ENCODE data around the gene APOBEC3B. TPM values are rescaled to one million over a fixed set of nuclear protein-coding genes. Genes with fewer than 3 reads are reported as not detected.
A peak's percentile ranks its signal among the peaks of the same experiment; 100 is the strongest.
"Not testable (repeated sequence)": the region's sequence is repeated elsewhere in the genome, so short reads cannot be mapped to it uniquely, and the experiment has no call there.

Gene APOBEC3B
- polyA plus RNA-seq, 1 of the 3 experiments (the other 2 are of a cell fraction), result not detected

DNA sequence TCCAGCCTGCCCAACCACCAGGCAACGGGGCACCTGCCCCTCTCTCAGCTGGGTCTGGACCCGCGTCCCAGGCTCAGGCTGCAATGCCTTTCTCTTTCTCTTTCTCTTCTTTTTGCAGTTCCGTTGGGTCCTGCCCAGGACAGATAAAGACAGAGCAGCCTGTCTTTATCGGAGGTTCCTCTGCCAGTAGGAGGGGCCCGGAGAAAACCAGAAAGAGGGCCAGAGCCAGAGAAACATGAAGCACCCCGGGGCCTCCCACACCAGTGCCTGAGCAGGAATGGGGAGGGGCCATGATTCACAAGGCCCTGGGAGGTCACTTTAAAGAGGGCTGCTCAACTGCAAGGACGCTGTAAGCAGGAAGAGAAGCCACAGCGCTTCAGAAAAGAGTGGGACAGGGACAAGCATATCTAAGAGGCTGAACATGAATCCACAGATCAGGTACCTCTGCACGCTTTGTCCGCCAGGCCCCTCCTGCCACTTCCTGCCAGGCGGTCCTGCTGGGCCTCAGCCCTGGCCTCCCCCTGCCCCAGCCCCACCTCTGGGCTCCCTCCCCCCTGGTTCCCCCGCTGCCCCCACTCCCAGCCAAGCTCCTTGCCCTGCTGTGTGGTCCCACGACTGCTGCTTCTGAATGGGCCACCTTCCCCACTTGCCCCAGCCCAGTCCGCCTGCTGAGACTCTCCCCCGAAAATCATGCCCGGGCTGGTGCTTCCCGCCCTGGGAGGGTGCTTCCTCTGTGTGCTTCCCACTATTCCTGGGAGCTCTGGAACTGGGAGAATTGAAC is 32.0 kb downstream of the APOBEC3B start, which contains the start of gene APOBEC3C:
Gene APOBEC3C, plus strand, starts transcription at position 316 of the 781 bp plus-strand sequence. Its CDS starts 106 bp downstream, at position 422.
- no peaks in the 10 kb centered on the region for H3K9me3 ChIP-seq
- peak within 1 kb of the TSS; percentile 69 for H3K9ac ChIP-seq
- ChIA-PET POLR2A (no interaction called here), CTCF (interaction anchor here (1.4 kb wide), 1 partner anchor 14 kb away, joined by 3 read pairs; no protein-coding TSS in a partner anchor)
- H3K4me3 ChIP-seq (ENCODE audit: low read depth in 2 of 2, low read length in 1 of 2), result peak within 1 kb of the TSS; percentile 47 to 61
- peaks cover 0 to 4% of the 10 kb centered on the region in 2 experiments; a peak in 1 of 4 replicates for H3K4me1 ChIP-seq (ENCODE audit: control insufficient read depth in 1 of 2, insufficient read depth in 2 of 2, low read depth in 1 of 2, low read length in 1 of 2)
- peak within 1 kb of the TSS; percentile 51; the same call in 1 of the 2 replicates for H2AFZ ChIP-seq (ENCODE audit: low read depth)
- H3K36me3 ChIP-seq (replicated peaks in 1 of 2; ENCODE audit: control insufficient read depth in 1 of 2, insufficient read depth in 2 of 2, low read length in 1 of 2), result no peaks in the 10 kb centered on the region
- no peaks in the 10 kb centered on the region for H3K27me3 ChIP-seq (ENCODE audit: insufficient read depth)
- H3K27ac ChIP-seq (ENCODE audit: low read depth in 2 of 2, low read length in 1 of 2), result peak within 1 kb of the TSS; percentile 48 to 87
- TF ChIP-seq TAF1 (IDR thresholded peaks at IDR 0.05; ENCODE audit: borderline replicate concordance, low read depth, low read length) (peak; percentile 54), POLR2AphosphoS5 (IDR thresholded peaks at IDR 0.05; ENCODE audit: low read depth, low read length) (peak; percentile 72), TCF12 (IDR thresholded peaks at IDR 0.05) (no peak), RAD21 (IDR thresholded peaks at IDR 0.05; ENCODE audit: low read length) (0 out of 2 replicates have a peak, but pooled peaks have one; percentile 11)
- H4K20me1 ChIP-seq (ENCODE audit: insufficient read depth), result no peaks in the 10 kb centered on the region
- DNase-seq, result peak; percentile 74
- WGBS (ENCODE audit: low lambda C conversion rate), result 23% methylated on average over 6 of the region's 18 CpGs
- no peaks in the 10 kb centered on the region for H3K9me2 ChIP-seq
- H3K79me2 ChIP-seq (ENCODE audit: insufficient read depth), result peaks cover 14% of the 10 kb centered on the region; the same call in 1 of the 2 replicates
- no peaks in the 10 kb centered on the region for H3F3A ChIP-seq (replicated peaks; ENCODE audit: insufficient read depth)
- peak within 1 kb of the TSS; percentile 78 for H3K4me2 ChIP-seq

DNA sequence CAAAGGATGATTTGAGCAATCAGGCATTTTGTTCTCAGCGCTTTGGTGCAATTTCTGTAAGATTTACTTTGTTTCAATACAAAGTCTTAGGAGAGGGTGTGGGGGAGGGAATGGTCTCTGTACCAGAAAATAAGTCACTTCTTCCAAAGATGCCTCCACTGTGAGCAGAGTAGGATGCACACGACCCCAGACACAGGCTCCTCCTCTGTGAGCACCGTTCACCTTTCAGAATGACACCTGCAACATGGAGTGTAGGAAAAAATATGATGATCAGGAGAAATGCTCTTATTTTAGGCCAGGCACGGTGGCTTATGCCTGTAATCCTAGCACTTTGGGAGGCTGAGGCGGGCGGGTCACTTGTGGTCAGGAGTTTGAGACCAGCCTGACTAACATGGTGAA is 32.6 kb downstream of the APOBEC3B start:
- H3F3A ChIP-seq (replicated peaks; ENCODE audit: insufficient read depth); H3K9me3 ChIP-seq; DNase-seq; H3K4me1 ChIP-seq (ENCODE audit: control insufficient read depth in 1 of 2, insufficient read depth in 2 of 2, low read depth in 1 of 2, low read length in 1 of 2); H4K20me1 ChIP-seq (ENCODE audit: insufficient read depth); H3K27me3 ChIP-seq (ENCODE audit: insufficient read depth); POLR2A ChIA-PET; H3K9me2 ChIP-seq; H3K36me3 ChIP-seq (replicated peaks in 1 of 2; ENCODE audit: control insufficient read depth in 1 of 2, insufficient read depth in 2 of 2, low read length in 1 of 2): not testable (repeated sequence)
- CTCF ChIA-PET, result interaction anchor here (1.3 to 1.4 kb wide), 2 partner anchors 13 to 246 kb away, joined by 3 read pairs; no protein-coding TSS in a partner anchor
- Histone ChIP-seq H3K27ac (ENCODE audit: low read depth in 2 of 2, low read length in 1 of 2) (peak overlapping the region; percentile 48 to 87), H2AFZ (ENCODE audit: low read depth) (peak overlapping the region; percentile 51; the same call in 1 of the 2 replicates), H3K9ac (peak overlapping the region; percentile 69), H3K79me2 (ENCODE audit: insufficient read depth) (peaks cover 14% of the 10 kb centered on the region; the same call in 1 of the 2 replicates), H3K4me2 (peak overlapping the region; percentile 78), H3K4me3 (ENCODE audit: low read depth in 2 of 2, low read length in 1 of 2) (peak overlapping the region; percentile 47 to 61)
- 39% methylated on average over 3 of the region's 6 CpGs for WGBS (ENCODE audit: low lambda C conversion rate)

DNA sequence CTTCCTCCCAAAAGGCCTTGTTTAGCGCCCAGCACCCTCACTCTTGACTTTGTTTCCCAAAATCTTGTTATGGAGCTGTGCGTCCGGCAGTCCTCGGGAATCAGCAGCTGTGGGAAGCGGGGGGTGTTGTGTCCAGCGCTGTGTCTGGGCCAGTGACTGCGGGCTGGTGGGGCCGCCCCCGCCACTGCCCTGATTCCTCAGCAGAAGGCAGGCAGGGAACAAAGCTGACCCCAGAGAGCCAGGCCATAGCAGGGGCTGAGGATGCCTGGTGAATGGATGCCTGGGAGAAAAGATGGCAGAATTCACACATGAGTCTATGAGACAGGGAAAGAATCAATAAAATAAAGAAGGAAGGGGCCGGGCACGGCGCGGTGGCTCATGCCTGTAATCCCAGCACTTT is 34.4 kb downstream of the APOBEC3B start:
- H3K27me3 ChIP-seq (ENCODE audit: insufficient read depth), result no peaks in the 10 kb centered on the region
- no peaks in the 10 kb centered on the region for H4K20me1 ChIP-seq (ENCODE audit: insufficient read depth)
- TF ChIP-seq POLR2AphosphoS5 (IDR thresholded peaks at IDR 0.05; ENCODE audit: low read depth, low read length) (no peak), MXI1 (IDR thresholded peaks at IDR 0.05; ENCODE audit: low read depth, low read length) (no peak), FOXM1 (IDR thresholded peaks at IDR 0.05; ENCODE audit: low read depth) (no peak), RXRA (IDR thresholded peaks at IDR 0.05; ENCODE audit: borderline replicate concordance, low read depth) (no peak), EP300 (IDR thresholded peaks at IDR 0.05; ENCODE audit: borderline replicate concordance in 1 of 2, low read depth in 1 of 2, low read length in 1 of 2) (no peak), RCOR1 (IDR thresholded peaks at IDR 0.05; ENCODE audit: low read length) (no peak), MEF2A (IDR thresholded peaks at IDR 0.05; ENCODE audit: borderline replicate concordance, low read depth) (no peak), GABPA (IDR thresholded peaks at IDR 0.05; ENCODE audit: low read depth) (no peak), GATA2 (CRISPR knock-in tag; IDR thresholded peaks at IDR 0.05) (no peak), TEAD4 (IDR thresholded peaks at IDR 0.05; ENCODE audit: borderline replicate concordance, insufficient read depth) (no peak), RAD21 (IDR thresholded peaks at IDR 0.05; ENCODE audit: low read length) (no peak), NFIC (IDR thresholded peaks at IDR 0.05; ENCODE audit: borderline replicate concordance) (no peak), FOXJ3 (CRISPR knock-in tag; IDR thresholded peaks at IDR 0.05) (no peak), EZH2phosphoT487 (IDR thresholded peaks at IDR 0.05; ENCODE audit: borderline replicate concordance, low read depth) (no peak)
- TF ChIP-seq, protein P1, sequence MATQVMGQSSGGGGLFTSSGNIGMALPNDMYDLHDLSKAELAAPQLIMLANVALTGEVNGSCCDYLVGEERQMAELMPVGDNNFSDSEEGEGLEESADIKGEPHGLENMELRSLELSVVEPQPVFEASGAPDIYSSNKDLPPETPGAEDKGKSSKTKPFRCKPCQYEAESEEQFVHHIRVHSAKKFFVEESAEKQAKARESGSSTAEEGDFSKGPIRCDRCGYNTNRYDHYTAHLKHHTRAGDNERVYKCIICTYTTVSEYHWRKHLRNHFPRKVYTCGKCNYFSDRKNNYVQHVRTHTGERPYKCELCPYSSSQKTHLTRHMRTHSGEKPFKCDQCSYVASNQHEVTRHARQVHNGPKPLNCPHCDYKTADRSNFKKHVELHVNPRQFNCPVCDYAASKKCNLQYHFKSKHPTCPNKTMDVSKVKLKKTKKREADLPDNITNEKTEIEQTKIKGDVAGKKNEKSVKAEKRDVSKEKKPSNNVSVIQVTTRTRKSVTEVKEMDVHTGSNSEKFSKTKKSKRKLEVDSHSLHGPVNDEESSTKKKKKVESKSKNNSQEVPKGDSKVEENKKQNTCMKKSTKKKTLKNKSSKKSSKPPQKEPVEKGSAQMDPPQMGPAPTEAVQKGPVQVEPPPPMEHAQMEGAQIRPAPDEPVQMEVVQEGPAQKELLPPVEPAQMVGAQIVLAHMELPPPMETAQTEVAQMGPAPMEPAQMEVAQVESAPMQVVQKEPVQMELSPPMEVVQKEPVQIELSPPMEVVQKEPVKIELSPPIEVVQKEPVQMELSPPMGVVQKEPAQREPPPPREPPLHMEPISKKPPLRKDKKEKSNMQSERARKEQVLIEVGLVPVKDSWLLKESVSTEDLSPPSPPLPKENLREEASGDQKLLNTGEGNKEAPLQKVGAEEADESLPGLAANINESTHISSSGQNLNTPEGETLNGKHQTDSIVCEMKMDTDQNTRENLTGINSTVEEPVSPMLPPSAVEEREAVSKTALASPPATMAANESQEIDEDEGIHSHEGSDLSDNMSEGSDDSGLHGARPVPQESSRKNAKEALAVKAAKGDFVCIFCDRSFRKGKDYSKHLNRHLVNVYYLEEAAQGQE (IDR thresholded peaks at IDR 0.05; ENCODE audit: low read depth, low read length), result no peak

More for the DNA sequence above, 34.4 kb downstream of the APOBEC3B start:
- no peak overlapping the region for H3K4me2 ChIP-seq
- H3K79me2 ChIP-seq (ENCODE audit: insufficient read depth), result peaks cover 14% of the 10 kb centered on the region; the same call in 1 of the 2 replicates
- H3K9me2 ChIP-seq, result no peaks in the 10 kb centered on the region
- WGBS (ENCODE audit: low lambda C conversion rate), result 98% methylated on average over 5 of the region's 13 CpGs
- H3K9me3 ChIP-seq, result no peaks in the 10 kb centered on the region
- H3K4me3 ChIP-seq (ENCODE audit: low read depth in 2 of 2, low read length in 1 of 2), result no peak overlapping the region
- H3K4me1 ChIP-seq (ENCODE audit: control insufficient read depth in 1 of 2, insufficient read depth in 2 of 2, low read depth in 1 of 2, low read length in 1 of 2), result peaks cover 0 to 9% of the 10 kb centered on the region in 2 experiments; a peak in 1 of 4 replicates
- no peaks in the 10 kb centered on the region for H3F3A ChIP-seq (replicated peaks; ENCODE audit: insufficient read depth)
- H3K27ac ChIP-seq (ENCODE audit: low read depth in 2 of 2, low read length in 1 of 2), result no peak overlapping the region
- ChIA-PET CTCF (interaction anchor here (1.0 kb wide), 1 partner anchor 146 kb away, joined by 3 read pairs; no protein-coding TSS in a partner anchor), POLR2A (no interaction called here)
- H3K36me3 ChIP-seq (replicated peaks in 1 of 2; ENCODE audit: control insufficient read depth in 1 of 2, insufficient read depth in 2 of 2, low read length in 1 of 2), result no peaks in the 10 kb centered on the region
- DNase-seq, result no peak
- no peak overlapping the region for H3K9ac ChIP-seq
- no peak overlapping the region for H2AFZ ChIP-seq (ENCODE audit: low read depth)
